Astrocyte of the hippocampus (primary cell): ENCODE results near the gene LRRK1.

Experiments
- DNase-seq: peaks from one replicate; pipeline ENCODE4 v3.0.0; 2011; ENCODE audit warnings: low read depth, low spot score

Gene LRRK1

DNA sequence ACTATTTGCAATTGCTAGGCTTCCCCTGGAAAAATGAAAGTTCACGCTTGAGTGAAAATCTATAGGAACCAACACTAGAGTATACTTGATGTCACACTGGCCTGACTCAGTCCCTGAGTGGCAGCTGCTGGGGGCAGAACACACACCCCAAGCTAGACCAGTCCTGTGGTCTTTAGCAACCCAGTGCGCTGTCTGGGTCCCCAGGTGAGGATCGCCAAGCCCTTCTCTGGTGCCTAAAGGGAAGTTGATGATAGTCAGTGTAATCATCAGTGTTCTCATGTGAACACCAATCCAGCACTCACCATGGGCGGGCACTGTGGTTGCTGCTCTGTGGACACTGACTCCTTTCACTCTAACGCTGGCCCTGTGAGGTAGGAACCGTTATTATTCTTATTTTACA lies 28.3 kb upstream of the LRRK1 start:
- DNase-seq = no peak

DNA sequence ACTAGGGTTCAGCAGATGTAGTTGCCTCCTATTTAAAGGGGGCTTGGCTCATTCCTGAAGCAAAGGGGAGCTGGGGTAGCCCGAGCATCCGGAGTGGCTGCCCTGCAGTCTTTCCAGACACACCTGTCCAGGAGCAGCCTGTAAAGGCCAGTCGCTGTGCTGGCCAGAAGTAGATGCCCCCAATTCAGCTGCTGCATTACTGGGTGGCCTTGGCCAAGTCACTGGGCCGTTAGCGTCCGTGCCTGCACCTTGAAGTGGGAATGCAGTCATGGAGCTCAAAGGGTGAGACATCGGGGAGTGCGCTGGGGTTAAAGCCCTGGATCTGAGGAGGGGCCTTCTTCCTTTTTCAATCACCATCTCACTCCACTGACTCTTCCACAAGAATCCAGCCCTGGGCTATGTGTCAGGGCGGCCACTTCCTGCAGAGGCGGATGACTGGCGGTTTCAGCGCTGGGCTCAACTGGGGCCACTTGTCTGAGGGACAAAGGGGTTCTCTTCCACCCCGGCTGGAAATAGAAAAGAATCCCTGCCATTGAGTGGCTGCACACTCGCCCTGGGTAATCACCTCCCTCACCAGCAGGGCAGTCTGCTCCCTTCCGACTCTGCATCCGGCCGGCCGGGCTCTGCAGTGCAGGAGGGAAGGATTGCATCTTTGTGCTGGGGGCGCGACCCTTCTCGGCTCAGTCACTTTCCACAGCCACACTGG lies 27.7 kb upstream of the LRRK1 start:
- no peak for DNase-seq

DNA sequence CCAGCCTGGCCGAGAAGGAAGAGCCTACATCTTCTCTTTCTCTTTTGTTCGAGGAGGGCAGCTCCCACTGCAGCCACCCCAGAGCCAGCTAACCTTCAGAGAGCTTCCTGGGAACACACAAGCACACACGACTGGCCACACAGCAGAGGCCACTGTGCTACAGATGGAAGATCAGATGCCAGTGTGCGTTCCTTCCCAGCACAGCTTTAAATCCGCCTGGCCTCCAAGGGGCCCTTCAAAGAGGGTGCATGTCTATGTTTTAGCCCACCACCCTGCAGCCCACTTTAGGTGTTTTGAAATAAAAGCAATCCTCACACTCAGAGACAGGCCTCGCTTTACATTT lies 27.2 kb upstream of the LRRK1 start:
- DNase-seq = no peak

DNA sequence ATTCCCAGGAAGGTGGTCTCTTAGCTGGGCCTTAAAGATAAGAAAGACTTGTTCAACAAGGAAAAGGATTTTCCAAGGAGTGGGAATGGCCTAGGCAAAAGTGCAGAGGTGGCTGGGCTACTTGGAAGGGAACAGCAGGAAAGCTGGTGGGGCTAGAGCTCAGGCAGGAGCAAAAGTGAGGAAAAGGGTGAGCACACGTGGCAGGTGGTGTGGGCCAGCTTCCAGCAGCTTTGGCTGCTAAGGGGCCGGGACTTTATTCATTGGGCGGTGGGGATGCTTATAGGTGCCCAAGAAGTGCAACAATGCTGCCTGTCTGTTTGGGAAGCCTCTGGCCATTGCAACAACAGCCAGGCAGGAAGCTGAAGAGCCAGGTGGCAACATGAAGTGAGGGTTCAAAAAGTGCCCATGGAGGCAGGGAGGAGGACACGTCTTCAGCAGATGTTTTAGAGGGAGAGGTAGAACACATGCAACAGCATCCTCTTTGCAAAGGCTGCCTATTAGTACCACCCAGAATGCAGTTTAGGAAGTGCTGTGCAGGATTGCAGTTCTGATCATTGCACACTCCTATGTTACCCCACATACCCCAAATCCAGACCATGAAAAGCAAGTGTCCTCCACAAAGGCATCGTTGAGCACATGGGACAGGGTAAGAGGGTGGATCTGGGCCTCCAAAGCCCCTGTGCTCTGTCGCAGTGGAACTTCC lies 25.7 kb upstream of the LRRK1 start:
- DNase-seq = no peak

DNA sequence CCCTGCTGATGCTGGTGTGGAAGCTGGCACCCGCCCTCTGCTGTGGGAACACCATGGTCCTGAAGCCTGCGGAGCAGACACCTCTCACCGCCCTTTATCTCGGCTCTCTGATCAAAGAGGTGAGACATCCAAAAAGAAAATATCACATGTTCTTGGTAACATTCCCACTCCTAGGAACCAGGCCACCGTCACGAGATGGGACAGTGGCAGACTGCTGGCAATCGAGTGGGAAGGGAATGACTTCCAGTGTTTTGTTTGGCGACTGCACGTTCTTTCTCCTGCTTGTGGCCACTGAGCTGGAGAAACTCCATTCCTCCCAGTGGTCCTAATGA lies 25.2 kb upstream of the LRRK1 start:
- DNase-seq = peak; percentile 66

DNA sequence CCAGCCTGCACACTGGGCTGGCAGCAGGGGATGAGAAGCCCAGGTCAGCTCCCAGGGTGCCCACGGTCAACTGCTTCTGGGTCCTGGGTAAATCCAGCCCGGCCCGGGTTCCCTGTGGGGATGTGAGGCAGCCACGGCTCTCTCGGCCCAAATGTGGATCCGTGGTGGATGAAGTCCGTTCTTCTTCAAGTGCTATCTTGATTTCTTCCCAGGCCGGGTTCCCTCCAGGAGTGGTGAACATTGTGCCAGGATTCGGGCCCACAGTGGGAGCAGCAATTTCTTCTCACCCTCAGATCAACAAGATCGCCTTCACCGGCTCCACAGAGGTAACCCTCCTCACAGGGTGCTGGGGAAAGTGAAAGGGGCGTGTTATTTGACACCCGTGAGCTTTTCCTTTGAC lies 23.4 kb upstream of the LRRK1 start:
- no peak for DNase-seq

DNA sequence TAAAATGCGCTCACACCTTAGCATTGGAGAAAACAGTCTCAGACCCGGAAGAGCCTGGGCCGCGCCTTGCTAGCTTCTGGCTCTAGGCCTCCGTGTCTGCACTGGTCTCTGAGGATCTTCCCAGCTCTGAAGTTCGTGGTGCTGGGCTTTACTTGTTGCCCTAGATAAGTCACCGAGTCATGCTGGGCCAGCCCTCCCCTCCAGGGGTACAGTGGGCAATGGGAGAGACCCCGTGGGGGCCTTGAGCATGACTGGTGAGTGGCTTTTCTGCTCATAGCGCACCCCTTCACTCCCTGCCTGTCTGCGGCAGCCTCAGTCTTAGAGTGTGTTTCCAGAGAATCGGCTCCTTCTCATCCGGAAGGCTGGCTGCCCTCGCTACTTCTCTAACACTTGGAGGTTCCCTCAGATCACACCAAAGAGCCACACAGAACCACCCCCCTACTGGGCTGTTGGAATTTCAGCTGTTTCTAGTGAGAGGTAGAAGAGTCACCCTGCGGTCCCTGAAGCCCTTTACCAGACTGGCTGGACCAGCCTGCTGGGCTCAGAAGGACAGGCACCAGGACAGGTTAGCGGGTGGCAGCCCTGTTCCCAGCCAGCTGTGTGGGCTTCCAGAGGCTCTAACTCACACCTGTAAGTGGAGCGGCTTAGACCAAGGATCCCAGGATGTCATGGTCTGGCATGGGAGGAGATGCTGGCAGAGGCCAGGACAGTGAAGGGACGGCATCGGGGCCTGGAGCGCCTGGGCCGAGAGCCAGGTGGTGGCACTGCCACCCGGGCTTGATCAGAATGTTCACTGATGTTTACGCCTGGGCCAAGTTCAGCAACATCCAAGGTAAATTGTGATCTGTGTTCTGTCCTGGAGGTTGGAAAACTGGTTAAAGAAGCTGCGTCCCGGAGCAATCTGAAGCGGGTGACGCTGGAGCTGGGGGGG lies 21.7 kb upstream of the LRRK1 start:
- no peak for DNase-seq

DNA sequence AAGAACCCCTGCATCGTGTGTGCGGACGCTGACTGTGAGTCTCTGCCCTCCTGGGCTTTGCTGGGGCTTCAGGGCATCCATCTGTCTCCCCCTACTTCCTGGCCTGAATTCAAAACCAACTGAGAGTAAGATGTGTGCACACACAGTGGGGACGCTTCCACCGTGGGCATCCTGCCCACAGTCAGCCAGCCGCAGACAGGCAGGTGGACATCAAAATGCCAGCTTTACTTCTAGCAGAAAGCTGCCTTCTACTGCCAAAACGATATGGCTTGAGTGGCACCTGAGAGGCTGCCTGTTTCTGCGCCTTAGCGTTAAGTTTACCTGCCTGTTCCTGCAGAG lies 21.0 kb upstream of the LRRK1 start:
- no peak for DNase-seq

DNA sequence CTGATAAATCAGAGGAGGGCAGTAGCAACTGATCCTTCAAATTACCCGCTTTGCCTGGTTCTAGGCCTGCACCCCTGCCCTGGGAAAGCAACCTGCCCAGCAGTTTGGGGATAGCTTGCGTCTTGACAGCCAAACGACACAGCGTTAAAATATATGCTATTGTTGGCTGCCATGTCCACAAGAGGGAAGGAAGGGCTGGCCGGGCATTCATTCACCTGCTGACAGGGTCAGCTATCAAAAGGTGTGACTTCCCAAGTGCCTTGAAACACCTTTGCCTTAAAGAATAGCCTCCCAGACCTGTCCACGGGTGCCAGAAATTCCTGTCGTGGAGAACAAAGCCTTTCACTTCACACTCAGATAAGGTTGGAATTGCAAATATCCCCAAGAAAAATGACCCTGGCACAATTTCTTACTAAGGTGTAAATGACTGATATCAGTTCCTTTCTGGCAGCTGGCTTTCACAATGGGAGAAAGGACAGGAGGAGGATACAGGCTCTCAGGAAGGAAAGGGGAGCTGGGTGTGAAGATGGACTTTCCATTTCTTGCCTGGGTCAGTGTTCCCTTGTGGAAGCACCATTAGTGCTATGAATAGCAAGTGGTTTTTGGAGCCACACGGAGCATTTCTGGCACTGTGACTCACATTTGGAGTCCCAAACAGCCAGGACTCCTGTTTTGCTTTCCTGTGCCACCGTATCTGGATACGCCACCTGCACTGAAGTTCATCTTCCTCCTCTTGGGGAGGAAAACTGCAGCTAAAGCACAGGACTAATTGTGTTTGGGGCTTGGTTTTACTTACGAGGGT lies 20.3 kb upstream of the LRRK1 start:
- no peak for DNase-seq

DNA sequence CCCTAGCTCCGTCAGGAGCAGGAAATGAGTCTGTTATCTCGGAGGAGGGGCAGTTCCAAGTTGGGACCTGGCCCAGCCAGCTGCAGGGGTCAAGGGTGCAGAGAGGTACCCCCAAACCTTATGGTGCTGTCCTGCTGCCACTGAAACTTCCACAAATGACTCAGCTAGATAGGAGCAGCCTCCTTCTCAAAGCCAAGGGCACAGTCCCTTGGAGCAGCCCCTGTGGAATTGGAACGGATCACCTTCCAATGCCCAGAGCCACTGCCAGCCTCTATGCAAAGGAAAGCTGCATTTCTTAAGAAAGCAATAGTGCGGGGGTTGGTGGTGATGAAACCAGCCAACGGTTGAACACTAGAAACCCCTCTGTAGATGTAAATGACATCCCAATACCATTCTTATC lies 19.6 kb upstream of the LRRK1 start:
- no peak for DNase-seq

DNA sequence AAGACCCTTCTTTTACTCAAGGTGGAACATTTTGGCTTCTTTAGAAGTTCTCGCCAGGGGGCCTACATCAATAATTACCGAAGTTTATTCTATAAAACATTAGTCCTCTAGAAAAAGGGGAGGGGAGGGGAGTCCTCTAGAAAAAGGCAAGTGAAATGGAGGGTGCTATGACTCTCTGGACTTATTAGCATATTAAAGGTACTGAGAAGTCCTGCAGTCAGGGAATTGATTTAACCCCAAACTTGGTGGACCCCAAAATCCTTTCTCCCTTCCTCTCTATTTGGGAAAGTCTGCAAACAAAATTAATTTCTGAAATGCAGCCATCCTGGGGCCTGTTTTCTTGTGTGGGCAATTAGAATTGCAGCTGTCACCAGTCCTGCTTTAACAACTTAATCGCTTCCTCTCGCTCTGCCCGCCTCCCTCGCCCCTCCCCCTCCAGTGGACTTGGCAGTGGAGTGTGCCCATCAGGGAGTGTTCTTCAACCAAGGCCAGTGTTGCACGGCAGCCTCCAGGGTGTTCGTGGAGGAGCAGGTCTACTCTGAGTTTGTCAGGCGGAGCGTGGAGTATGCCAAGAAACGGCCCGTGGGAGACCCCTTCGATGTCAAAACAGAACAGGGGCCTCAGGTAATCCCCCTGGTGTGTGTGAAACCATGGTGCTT lies 18.9 kb upstream of the LRRK1 start:
- DNase-seq = no peak

DNA sequence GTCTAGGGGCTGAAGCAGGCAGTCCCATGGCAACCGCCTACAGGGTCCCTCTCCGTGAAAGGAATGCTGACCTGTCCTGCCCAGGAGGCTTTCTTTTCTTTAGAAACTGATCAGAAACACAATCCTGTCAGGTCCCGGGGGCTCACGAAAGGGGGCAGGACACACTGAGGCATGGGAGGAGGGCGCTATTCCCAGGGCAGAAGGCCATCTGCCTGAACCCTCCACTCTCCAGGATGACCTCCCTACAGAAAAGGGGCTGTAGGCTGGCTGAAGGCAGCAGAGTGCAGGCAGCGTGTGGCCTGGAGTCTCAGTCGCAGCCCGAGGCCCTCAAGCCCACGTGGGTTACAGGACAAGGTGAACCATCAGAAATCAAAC lies 18.4 kb upstream of the LRRK1 start:
- no peak for DNase-seq

DNA sequence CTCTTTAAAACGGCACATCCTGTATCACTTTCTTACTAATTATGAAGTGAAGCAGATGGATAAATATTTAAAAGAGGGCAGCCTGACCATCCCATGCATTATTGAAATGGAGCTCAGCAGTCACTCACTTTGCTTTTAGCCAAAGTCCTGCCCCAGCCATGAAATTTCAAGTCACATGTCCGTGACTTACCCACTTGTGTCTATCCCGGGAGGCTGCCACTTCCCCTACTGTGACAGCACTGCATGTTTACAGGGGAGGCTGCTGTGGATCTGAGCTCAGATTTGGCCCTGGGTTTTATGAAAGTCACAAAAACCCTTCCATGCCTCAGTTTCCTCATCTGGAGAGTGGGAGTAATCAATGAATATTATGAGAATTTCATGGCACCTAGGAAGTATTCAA lies 17.9 kb upstream of the LRRK1 start:
- DNase-seq = no peak

DNA sequence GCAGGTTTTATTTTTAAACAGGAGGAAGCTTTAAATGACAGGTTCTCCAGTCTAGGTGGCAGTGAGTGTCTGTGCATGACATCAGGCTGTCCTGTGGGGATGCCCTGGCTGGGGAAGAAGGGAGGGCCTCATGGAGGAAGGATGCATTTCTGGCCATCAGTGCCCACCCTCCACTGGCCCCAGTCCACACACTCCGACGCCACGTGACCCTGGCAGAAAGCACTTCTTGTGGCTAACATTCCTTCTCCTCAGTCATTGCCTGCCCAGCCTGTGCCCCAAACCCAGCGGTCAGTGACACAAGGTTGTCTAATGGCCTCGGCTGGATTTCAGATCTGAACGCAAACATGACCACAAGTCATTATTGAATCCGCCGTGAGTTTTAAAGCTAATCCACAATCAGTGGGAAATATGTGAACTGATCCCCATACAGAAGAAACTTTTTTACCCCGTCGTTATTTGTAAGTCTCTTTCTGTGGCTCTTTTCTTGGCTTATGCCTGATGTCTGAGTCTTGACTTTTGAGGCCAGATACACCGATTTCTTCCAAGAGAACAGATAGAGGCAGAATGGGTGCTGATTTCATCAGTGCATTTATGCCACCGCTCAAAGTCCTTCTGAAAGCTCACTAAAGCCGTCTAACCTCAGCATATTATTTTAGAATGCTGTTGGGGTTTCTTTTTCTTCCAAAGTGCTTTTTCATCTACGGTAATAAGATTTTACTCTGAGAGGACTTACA lies 17.3 kb upstream of the LRRK1 start:
- DNase-seq = peak; percentile 36

DNA sequence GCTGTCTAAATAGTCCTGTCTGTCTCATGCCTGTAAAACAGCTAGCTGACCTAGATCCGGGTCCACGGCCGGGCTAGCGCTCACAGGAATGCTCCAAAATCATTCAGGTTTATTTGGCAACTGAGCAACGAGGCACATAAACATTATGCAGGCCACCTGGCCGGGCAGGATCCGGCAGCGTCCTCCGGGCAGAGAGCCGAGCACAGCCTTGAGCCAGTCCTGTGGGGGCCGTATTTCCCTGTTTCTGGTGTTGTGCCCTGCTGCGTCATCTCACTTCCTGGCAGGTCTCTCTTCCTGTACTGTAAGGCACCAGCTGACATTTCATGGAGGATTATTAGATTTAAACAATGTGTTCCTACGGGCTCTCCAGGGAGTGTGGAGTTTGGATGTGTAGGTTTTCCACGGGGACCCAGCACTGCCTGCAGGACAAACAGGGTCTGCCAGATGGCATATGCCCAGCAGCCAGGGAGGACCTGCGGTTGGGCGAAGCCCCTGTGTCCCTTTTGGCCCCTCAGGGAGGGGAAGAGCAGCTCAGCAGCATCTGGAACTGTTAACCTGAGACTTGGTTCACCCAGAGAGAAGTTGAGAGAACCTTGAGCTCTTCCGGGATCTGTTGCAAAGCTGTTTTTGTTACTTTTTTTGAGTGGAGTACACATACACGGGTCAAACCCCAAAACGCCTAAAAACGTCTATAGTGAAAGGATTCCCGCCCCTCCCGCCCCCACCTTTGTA lies 16.6 kb upstream of the LRRK1 start:
- DNase-seq = no peak

DNA sequence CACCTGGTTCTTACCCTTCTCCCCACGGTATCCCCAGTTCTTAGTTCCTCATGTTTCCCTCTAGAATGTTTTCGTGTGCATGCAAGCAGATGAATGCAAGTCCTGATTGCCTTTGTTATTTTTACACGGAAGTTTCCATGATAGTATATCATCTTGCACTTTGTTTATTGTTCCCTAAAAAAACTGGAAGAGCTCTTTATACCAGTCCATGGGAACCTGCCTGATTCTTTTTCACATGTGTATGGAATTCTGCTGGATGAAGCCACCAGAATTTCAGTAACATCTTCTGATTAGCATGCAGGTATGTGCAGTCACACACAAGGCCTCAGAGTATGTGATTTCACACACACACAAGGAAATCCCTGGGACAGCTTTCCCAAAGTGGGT lies 16.0 kb upstream of the LRRK1 start:
- DNase-seq = no peak

DNA sequence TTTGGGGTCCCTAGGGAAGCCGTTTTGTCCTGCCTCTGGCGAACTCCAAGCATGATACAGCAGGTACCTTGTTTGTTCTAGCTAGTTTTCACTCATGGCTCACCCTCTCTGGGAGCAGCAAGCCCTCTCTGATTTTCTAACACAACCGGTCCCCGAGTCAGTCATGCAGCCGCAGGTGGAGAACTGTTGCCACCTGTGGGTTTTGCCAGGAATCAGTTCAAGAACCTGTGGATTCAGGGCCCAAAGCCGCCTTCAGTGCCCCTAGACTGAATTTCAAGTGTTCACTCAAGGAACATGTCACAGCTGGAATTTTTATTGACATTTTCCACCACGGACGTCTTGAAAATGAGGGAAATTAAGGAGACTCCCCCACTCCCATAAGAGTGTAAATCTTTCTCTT lies 13.3 kb upstream of the LRRK1 start:
- no peak for DNase-seq

DNA sequence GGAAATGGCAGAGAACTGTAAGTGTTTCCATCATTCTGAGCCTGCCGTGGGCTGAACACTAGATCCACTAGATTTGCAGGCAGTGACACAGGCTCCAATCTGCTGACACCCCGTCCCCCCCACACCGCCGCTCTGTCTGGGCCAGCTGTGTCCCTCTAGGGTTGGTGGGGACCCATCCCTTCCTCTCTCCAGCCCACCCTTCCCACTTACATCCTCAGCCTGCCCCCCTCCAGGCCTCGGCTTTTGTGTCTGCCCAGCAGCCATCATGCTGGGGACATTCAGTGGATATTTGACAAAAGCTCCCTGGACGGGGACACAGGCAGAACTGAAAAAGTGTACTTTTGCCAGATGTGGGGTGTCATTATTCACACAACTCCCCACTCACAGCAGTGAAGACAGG lies 10.7 kb upstream of the LRRK1 start:
- no peak for DNase-seq

DNA sequence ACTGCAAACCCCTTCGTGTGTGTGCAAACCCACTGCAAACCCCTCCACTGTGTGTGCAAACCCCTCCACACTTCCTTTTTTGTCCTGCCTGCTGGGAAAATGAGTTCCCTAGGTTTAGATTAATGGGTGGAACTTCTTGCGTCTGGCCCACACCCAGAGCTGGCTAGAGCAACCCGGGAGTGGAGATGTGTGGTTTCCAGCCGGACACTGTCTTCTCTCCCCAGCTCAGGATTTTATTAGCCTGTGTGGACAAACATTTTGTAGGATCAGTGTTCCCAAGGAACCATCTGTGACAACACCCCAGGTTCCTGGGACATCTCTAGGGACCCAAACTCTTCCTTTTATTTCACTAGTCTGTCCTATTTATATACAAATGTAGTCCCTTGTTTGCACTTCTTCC lies 9.6 kb upstream of the LRRK1 start:
- no peak for DNase-seq
